ENCODE data around the gene PARP3. TPM values are rescaled to one million over a fixed set of nuclear protein-coding genes. Genes with fewer than 3 reads are reported as not detected.

Gene PARP3
- total RNA-seq, 1 experiment from 2014 or later, result 31.4 TPM

DNA sequence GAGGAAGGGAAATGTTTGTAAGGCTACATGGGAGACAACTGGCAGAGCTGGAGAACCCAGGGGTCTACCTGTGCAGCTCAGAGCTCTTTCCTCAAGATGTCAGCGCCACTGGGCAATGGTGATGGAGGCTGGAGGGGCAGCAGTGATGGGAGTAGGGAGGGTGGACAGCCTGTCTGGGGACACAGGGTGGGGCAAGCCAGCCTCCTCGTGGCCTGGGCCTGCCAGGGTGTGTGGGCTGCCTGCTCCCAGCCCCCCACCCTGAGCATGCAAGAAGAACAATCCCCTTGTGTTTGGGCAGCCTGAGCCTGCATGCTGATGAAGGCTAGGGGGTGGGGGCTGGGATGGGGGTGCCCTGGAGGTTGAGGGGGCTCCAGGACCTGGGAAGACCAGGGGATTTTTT lies 23.9 kb downstream of the PARP3 start:
- DNase-seq (ENCODE audit: low read depth), result no peak

DNA sequence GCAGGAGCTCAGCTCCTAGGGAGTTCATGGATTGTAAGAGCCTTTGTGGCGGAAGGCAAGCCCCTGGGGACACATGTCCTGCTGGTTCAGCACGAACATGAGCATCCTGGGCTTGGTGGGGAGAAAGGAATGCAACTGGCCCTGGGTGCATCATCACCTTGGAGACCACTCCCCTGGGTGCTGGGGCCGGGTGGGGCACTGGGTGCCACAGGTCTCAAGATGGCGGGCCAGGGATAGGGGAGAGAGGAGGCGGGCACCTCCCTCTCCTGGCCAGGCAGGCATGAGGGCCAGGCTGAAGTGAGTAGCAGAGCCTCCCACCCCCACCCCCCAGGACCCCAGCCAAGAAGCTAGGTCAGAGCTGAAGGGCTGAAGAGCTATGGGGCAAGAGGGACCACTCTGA lies 24.3 kb downstream of the PARP3 start:
- no peak for DNase-seq (ENCODE audit: low read depth)

DNA sequence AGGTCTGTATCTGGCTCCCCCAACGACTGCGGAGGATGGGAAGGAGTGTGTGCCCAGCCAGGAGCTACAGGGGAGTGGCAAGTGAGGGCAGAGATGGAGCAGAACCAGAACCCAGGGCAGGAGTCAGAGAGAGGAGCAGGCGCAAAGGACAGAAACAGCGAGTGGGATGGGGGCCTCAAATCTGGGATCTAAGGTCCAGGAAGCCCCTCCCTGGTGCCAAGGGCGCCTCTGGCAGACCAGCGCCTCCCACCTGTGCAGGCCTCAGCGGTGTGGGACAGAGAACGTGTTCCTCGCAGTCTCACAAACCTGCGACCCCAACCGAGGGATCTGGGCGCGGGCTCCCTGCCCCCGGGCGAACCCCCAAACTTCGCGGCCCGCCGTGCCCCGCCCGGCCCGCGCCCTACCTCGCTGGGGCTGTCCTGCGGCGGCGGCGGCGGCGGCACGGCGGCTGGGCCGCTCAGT lies 24.8 kb downstream of the PARP3 start:
- no peak for DNase-seq (ENCODE audit: low read depth)

DNA sequence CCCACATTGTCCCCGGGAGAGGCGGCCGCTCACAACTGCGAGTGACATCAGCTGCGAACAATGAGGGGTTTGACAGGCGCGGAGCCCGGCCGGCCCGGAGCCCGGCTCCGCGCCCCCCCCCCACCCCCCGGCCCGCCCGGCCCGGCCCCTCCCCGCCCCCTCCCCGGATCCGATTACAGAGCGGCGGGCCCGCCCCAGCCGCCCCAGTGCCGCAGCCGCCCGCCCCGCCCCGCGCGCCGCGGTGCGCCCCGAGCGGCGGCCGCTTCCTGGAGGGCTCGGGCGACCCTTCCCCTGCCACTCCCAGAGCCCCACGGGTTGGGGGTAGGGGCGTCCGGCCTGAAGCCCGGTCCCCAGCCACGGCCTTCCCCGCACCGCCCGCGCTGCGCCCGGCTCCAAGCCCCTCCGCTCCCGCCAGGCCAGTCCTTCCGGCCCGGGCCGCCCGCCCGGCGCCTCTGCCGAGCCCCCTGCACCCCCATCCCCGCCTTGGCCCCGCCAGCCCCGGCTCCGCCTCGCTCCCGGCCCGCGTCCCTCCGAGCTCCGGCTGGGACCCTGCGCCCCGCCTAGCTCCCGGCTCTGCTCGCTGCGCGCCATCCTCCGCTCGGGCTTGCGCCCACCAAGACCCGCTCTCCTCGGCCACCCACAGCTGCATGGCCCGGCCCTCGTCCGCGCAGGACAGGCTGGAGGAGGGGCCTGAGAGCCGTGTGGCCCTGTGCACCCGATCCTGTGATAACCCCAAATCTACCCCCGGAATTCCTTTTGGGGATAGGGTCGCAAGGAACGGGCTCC lies 25.4 kb downstream of the PARP3 start, which contains the start of gene PCBP4:
PCBP4 (minus strand) TSS at position 71 of the 786 bp plus-strand sequence. CDS start 6,214 bp downstream, outside the sequence.
- DNase-seq (ENCODE audit: low read depth), result peak; percentile 25

DNA sequence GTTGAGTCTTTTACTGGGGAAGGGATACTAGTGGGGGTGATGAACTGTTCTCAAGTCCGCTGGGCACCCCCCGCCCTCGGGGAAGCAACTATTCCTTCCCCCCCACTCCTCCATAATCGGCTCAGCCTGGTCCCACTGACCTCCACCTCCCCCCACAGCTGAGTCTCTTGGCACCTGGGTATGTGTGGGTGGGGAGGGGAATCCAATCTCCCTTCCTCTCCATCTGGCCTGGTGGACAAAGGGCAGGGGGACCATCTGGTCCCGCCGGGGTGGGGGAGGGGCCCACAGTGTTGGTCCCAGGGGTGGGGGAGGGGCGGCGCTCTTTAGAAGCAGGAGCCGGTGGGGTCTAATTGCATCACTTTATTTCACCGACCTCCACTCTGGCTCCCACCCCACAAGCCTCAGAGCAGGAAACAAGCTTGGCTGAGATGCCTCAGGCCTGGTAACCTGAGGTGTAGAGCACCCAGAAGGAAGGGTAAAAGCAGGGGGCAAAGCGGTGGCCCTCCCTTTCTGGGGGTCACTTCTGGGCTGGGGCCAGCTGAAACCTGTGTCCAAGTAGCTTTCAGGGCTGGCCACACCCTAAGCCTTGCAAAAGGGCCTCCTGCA lies 26.1 kb downstream of the PARP3 start:
- DNase-seq (ENCODE audit: low read depth), result peak; percentile 29

DNA sequence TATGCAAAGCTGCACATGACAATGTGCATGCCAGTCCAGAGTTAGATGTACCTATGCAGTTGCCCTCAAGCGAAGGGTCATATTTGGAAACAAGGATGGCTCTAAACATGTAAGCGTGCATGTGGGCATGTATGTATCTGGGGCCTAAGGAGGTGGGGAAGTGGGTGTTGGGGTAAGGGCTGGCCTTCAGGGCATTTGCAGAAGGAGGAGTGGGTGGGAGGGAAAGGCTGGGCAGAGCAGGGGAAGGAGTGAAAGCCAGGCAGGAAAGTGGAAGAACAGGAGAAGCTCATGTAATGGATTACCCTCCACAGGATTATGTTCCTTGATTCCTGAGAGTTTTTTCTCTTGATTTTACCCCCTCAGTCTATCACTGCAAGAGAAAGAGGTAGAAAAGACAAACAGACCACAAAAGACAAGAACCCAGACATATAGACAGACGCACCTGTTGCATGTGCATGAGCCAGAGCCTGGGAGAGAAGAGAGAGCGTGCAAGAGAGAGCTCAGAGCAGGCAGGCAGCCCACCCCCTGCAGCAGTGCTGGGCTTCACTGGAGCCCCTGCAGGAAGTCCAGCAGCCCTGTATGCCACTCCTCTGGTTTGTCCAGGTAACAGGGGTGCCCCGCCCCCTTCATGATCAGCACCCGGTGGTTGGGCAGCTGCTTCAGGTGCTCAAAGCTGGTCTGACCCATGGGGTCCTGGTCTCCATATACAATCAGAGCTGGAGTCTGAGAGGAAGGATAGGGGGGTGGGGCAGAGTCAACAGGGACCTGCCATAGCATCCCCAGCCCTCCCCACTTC lies 26.9 kb downstream of the PARP3 start:
- no peak for DNase-seq (ENCODE audit: low read depth)

DNA sequence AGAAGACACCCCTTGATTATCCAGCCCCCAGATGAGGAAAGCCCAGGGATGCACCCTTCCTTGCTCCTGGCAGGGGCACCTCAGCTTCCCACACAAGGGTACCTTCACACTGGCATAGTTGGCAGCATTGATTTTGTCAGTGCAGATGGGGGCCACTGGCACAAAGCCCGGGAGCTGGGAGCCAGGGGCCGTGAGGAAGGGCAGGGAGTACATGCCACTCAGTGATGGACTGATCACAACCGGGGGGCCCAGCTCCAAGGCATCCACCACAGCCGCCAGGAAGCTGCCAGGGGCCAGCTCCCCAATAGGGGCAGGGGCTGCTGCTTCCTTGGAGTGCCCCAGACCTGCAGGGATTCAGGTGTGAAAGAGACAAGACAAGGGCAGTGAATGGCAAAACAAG lies 27.7 kb downstream of the PARP3 start:
- DNase-seq (ENCODE audit: low read depth), result no peak

GRCh38 chr3:51970606-51971300 lies 28.6 kb downstream of the PARP3 start:
- DNase-seq (ENCODE audit: low read depth), result no peak

DNA sequence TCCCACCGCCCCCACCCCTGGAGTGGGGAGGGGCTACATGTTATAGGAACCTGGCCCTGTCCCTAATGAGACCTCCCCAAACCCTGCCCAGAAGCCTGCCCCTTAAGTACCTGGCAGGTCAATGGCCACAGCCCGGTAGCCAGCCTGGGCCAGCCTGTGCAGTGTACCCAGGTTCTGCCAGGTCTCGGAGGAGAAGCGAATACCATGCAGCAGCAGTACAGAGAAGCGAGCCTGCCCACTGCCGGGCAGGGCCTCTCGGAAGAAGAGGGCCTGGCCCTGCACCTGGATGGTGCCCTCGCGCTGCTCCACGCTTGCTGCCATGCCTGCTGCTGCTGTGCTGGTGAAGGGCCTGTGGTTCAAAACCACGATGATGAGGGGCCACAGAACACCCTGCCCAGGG lies 29.2 kb downstream of the PARP3 start:
- no peak for DNase-seq (ENCODE audit: low read depth)

- DNase-seq (ENCODE audit: low read depth), result no peak
These were observed 32.3 kb downstream of the PARP3 start for GRCh38 chr3:51974277-51974962.

DNA sequence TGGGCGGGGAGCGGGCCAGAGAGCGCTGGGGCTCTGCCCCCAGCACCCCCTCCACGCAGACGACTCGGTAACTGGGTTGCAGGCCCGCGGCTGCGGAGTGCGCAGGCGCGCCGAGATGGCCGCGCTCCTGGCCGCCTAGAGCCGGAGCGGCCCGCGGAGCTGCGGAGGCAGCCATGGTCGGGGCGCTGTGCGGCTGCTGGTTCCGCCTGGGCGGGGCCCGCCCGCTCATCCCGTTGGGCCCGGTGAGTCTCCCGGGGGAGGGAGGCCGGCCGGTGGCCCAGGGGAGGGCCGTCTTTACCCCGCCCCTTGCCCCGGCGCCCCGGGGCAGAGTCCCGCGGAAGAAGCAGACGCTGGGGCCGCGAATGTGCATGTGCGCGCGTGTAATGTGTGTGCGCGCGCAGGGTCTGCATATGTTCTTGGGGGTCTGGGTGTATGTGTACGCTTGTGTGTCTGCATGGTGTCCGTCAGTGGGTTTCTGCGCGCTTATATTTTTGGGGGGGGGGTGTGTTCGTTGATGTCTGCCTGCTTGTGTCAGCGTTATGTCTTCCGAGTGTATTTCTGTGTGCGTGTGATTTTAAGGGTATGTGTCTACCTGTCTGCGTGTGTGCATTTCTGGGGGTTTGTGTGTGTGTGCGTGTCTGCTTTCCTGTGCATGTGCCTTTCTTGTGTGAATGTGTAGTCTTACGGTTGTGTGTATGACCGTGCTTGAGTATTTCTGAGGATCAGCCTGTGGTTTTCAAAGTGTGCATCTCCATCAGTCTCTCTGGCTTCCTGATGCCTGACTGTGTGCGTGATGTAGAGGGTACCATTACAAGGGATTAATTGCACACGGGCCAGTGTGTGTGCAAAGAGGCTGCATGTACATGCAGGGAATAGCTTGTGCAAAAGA lies 33.0 kb downstream of the PARP3 start, which contains the start of gene ABHD14A:
ABHD14A (plus strand) TSS at position 102 of the 889 bp plus-strand sequence; CDS start at position 174, 72 bp downstream.
- peak; percentile 57 for DNase-seq (ENCODE audit: low read depth)

DNA sequence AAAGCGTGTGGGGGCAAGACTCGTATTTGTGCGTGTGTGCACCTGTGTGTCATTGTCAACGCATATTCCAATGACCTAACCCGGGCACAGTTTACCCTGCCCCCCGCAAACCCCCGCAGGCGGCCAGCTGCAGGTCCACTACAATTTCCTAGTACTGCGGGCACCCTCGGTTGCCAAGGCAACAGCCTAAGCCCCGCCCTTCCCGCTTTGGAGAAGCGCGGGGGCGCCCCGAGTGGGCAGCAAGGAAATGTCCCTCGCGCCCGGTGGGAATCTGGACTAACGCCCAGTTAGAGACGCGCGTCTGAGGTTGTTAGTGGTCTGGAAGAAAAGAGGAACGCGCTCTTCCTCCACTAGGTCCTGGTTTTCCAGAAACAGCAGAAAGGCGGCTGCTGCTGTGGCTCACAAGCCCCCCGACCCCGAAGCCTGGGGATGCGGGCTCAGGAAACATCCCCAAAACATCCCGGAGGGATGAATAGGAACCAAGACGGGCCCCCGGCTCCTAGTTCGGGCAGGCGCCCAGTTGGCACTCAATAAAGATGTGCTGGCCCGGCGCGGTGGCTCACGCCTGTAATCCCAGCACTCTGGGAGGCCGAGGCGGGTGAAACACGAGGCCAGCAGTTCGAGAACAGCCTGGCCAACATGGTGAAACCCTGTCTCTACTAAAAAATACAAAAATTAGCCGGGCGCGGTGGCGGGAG lies 33.8 kb downstream of the PARP3 start:
- DNase-seq (ENCODE audit: low read depth), result peak; percentile 43

DNA sequence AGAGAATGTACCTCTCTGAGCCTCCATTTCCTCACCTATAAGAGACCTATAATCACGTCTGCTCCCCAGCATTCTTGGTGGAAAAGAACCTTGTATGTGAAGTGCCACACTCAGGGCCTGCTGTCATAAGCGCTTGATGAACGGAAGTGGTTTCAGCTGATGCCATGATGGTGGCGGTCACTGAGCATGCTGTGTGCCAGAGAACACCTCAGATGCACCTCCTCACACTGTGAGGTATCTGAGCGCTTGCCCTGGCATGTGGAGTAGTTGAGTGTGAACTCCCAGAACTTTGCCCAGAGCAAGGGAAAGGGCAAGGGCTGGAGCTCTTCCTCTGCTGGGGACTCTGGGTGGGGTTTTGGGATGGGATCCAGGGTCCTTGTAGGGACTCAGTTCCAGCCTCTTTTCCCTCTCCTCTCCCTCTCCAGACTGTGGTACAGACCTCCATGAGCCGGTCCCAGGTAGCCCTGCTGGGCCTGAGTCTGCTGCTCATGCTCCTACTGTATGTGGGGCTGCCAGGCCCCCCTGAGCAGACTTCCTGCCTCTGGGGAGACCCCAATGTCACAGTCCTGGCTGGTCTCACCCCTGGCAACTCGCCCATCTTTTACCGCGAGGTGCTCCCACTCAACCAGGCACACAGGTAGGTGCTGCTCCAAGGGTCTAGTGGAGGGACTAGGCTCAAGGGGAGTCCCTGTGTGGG lies 35.4 kb downstream of the PARP3 start:
- DNase-seq (ENCODE audit: low read depth), result no peak

GRCh38 chr3:51978143-51978502 lies 36.0 kb downstream of the PARP3 start:
- no peak for DNase-seq (ENCODE audit: low read depth)

- DNase-seq (ENCODE audit: low read depth), result no peak
These were observed 38.1 kb downstream of the PARP3 start for GRCh38 chr3:51980253-51980652.

DNA sequence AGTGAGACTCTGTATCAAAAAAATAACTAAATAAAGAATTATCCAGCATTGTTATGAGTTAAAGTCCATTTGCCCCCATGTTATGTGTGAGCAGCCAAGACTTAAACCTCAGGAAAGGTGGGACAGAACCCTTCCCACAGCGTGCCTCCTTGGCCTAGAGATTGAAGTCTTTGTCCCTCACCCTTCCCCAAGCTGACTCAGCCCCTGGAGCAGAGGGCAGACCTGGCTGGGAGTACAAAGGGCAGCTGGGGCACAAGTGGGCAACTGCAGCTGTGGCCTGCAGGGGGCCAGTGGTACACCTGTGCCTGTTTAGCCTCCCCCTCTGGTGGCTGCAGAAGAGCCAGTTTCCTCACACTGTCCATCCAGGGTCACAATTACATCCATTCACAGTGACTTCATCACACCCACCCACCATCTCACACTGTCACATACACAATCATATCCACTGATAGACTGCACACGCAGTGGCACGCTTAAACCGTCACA lies 40.2 kb downstream of the PARP3 start:
- peak; percentile 78 for DNase-seq (ENCODE audit: low read depth)

- peak; percentile 90 for DNase-seq (ENCODE audit: low read depth)
These were observed 40.8 kb downstream of the PARP3 start, which contains the start of gene ACY1 for GRCh38 chr3:51982838-51983577. ACY1 (plus strand) TSS chr3:51983535; CDS start chr3:51984065, 530 bp downstream.
